H1 (cell line): ENCODE measurements around the gene KCNT1. TPM values are rescaled to one million over a fixed set of nuclear protein-coding genes. Genes with fewer than 3 reads are reported as not detected.

Experiments used
- CTCF ChIA-PET: fragments of 300-600 bp; sonication (Branson Sonifier 250); formaldehyde crosslinking; loops from one replicate; lab custom pipeline; 2021; ENCODE audit not compliant: partially characterized antibody; lab: Charles Lee
- POLR2A ChIA-PET: fragments of 300-600 bp; sonication (Branson Sonifier 250); formaldehyde crosslinking; loops from one replicate; lab custom pipeline; 2021; ENCODE audit warnings: inconsistent platforms; ENCODE audit not compliant: partially characterized antibody; lab: Charles Lee
- DNase-seq, 2 experiments: peaks; one replicate each; pipeline versions ENCODE4 v3.0.0 to v3.0.0-alpha.2; 2010 to 2022; ENCODE audit warnings: low spot score in 2 of 2, low read depth in 1 of 2, mixed read lengths in 1 of 2
- FAIRE-seq: peaks from 2 replicates; lab custom pipeline; 2011; peaks lifted over from hg19 to GRCh38; lab: Jason Lieb, UNC
- H2AFZ ChIP-seq: 2 replicates; pipeline ENCODE4 v1.8.1; 2012; ENCODE audit warnings: low read length, inconsistent platforms
- H2AK5ac ChIP-seq: 2 replicates; pipeline ENCODE4 v1.6.1; 2013; ENCODE audit warnings: low read depth, low read length
- H2BK120ac ChIP-seq: replicated peaks from 2 replicates; pipeline ENCODE3; 2013; ENCODE audit warnings: low read depth, low read length, inconsistent platforms
- H2BK12ac ChIP-seq: 2 replicates; pipeline ENCODE4 v1.6.1; 2013; ENCODE audit warnings: low read depth, low read length
- H2BK15ac ChIP-seq: 2 replicates; pipeline ENCODE4 v1.6.1; 2013; ENCODE audit warnings: low read length
- H2BK20ac ChIP-seq: 2 replicates; pipeline ENCODE4 v1.6.1; 2013; ENCODE audit warnings: low read length
- H2BK5ac ChIP-seq: 2 replicates; pipeline ENCODE4 v1.6.1; 2013; ENCODE audit warnings: low read depth, low read length
- H3K14ac ChIP-seq: 2 replicates; pipeline ENCODE4 v1.6.1; 2013; ENCODE audit warnings: inconsistent platforms; ENCODE audit not compliant: insufficient read length
- H3K18ac ChIP-seq: 2 replicates; pipeline ENCODE4 v1.6.1; 2013; ENCODE audit warnings: low read length; ENCODE audit errors: extremely low read depth
- H3K23ac ChIP-seq: 2 replicates; pipeline ENCODE4 v1.6.1; 2013; ENCODE audit warnings: inconsistent platforms; ENCODE audit not compliant: insufficient read length
- H3K23me2 ChIP-seq: 2 replicates; pipeline ENCODE4 v1.6.1; 2013; ENCODE audit warnings: low read depth, low read length
- H3K27ac ChIP-seq: 2 replicates; pipeline ENCODE4 v1.6.1; 2011; ENCODE audit warnings: low read depth, low read length, inconsistent platforms
- H3K27me3 ChIP-seq, 4 experiments: replicated peaks in 1 of 4; 1 replicate in 1 of 4; 2 replicates in 3 of 4; pipeline versions ENCODE4 v1.6.1 to v1.8.1; 2011 to 2013; ENCODE audit warnings: low read length in 3 of 4, mild to moderate bottlenecking in 3 of 4, inconsistent platforms in 2 of 4, mixed read lengths in 2 of 4, moderate library complexity in 1 of 4; ENCODE audit not compliant: control insufficient read depth in 3 of 4, insufficient read depth in 3 of 4; ENCODE audit errors: extremely low read depth in 1 of 4
- H3K36me3 ChIP-seq, 4 experiments: 2 replicates each; pipeline versions ENCODE4 v1.6.1 to v1.8.1; 2011 to 2013; ENCODE audit warnings: mild to moderate bottlenecking in 4 of 4, low read length in 3 of 4, moderate library complexity in 2 of 4, control low read depth in 1 of 4, inconsistent platforms in 1 of 4; ENCODE audit not compliant: insufficient read depth in 4 of 4, control insufficient read depth in 2 of 4
- H3K4ac ChIP-seq: replicated peaks from 2 replicates; pipeline ENCODE3; 2013; ENCODE audit warnings: low read length, low read depth, mixed read lengths, inconsistent platforms; ENCODE audit not compliant: insufficient read length
- H3K4me1 ChIP-seq, 4 experiments: replicated peaks in 1 of 4; 1 replicate in 1 of 4; 2 replicates in 3 of 4; pipeline versions ENCODE4 v1.6.1 to v1.8.1; 2011 to 2013; ENCODE audit warnings: low read length in 3 of 4, inconsistent platforms in 2 of 4, mixed read lengths in 1 of 4; ENCODE audit not compliant: insufficient read depth in 4 of 4, control insufficient read depth in 3 of 4
- H3K4me2 ChIP-seq, 2 experiments: 2 replicates each; pipeline versions ENCODE4 v1.6.1 to v1.8.1; 2011 to 2013; ENCODE audit warnings: low read depth in 2 of 2, low read length in 2 of 2, control low read depth in 1 of 2, inconsistent platforms in 1 of 2, mild to moderate bottlenecking in 1 of 2; ENCODE audit not compliant: insufficient read depth in 1 of 2
- H3K4me3 ChIP-seq, 4 experiments: fragments of 200-600, 300-600 bp in 1 of 4; sonication (generic), shearing (Covaris generic), sonication (Bioruptor Twin) in 1 of 4; 2 replicates each; pipeline versions ENCODE4 v1.5.1 to v1.8.1; 2011 to 2016; ENCODE audit warnings: low read length in 4 of 4, low read depth in 3 of 4, control low read depth in 2 of 4, inconsistent platforms in 2 of 4, mild to moderate bottlenecking in 2 of 4, mixed read lengths in 1 of 4, moderate library complexity in 1 of 4; ENCODE audit not compliant: insufficient read depth in 2 of 4; ENCODE audit errors: extremely low read depth in 1 of 4
- H3K56ac ChIP-seq: replicated peaks from 2 replicates; pipeline ENCODE3; 2013; ENCODE audit warnings: low read depth, mild to moderate bottlenecking, mixed read lengths, low read length, inconsistent platforms; ENCODE audit not compliant: insufficient read length
- H3K79me1 ChIP-seq: 2 replicates; pipeline ENCODE4 v1.6.1; 2013; ENCODE audit warnings: low read depth, low read length, control low read depth
- H3K79me2 ChIP-seq, 2 experiments: 2 replicates each; pipeline versions ENCODE4 v1.6.1 to v1.8.1; 2012 to 2013; ENCODE audit warnings: low read length in 2 of 2, mild to moderate bottlenecking in 2 of 2, inconsistent platforms in 1 of 2; ENCODE audit not compliant: insufficient read depth in 2 of 2, control insufficient read depth in 1 of 2
- H3K9ac ChIP-seq, 4 experiments: replicated peaks in 1 of 4; 1 replicate in 1 of 4; 2 replicates in 3 of 4; pipeline versions ENCODE4 v1.6.1 to v1.8.1; 2011 to 2013; ENCODE audit warnings: low read depth in 3 of 4, low read length in 3 of 4, control low read depth in 2 of 4, mild to moderate bottlenecking in 2 of 4, moderate library complexity in 2 of 4, inconsistent platforms in 1 of 4; ENCODE audit errors: extremely low read depth in 1 of 4
- H3K9me3 ChIP-seq, 2 experiments: 2 replicates each; pipeline versions ENCODE4 v1.6.1 to v1.8.1; 2012 to 2013; ENCODE audit warnings: mild to moderate bottlenecking in 2 of 2, moderate library complexity in 2 of 2, control low read depth in 1 of 2, inconsistent platforms in 1 of 2, low read depth in 1 of 2, low read length in 1 of 2, mixed read lengths in 1 of 2; ENCODE audit not compliant: insufficient read depth in 2 of 2
- H4K20me1 ChIP-seq, 2 experiments: replicated peaks in 1 of 2; 2 replicates each; pipeline versions ENCODE3 to v1.8.1; 2011 to 2013; ENCODE audit warnings: inconsistent platforms in 2 of 2, low read length in 2 of 2, mild to moderate bottlenecking in 1 of 2; ENCODE audit not compliant: insufficient read depth in 2 of 2, control insufficient read depth in 1 of 2
- H4K5ac ChIP-seq: 2 replicates; pipeline ENCODE4 v1.6.1; 2013; ENCODE audit warnings: low read length, low read depth, mixed read lengths, inconsistent platforms; ENCODE audit not compliant: insufficient read length
- H4K8ac ChIP-seq: 2 replicates; pipeline ENCODE4 v1.8.0; 2013; ENCODE audit warnings: mild to moderate bottlenecking, moderate library complexity, low read length, inconsistent platforms; ENCODE audit not compliant: insufficient read depth; ENCODE audit errors: extremely low read depth
- H4K91ac ChIP-seq: replicated peaks from 2 replicates; pipeline ENCODE3; 2013; ENCODE audit warnings: low read length, mixed read lengths, inconsistent platforms; ENCODE audit not compliant: insufficient read length
- KDM4A ChIP-seq: IDR thresholded peaks from one replicate; pipeline ENCODE4 v1.7.1; 2012; ENCODE audit warnings: low read depth, mild to moderate bottlenecking, moderate library complexity, low read length, inconsistent platforms; ENCODE audit not compliant: severe bottlenecking
- SIRT6 ChIP-seq: IDR thresholded peaks from one replicate; pipeline ENCODE4 v1.7.1; 2012; ENCODE audit warnings: low read length, inconsistent platforms
- WGBS, 2 experiments: shearing (Covaris generic) in 1 of 2; methylation state at CpG; one replicate each; pipeline versions ENCODE4 v1.1.6 to v1.1.7; 2013 to 2015; ENCODE audit warnings: low lambda C conversion rate in 2 of 2, mixed read lengths in 2 of 2, inconsistent platforms in 1 of 2, low coverage in 1 of 2, missing lambda C conversion rate in 1 of 2; ENCODE audit not compliant: insufficient replicate concordance in 2 of 2, insufficient coverage in 1 of 2, insufficient read length in 1 of 2; ENCODE audit errors: extremely low coverage in 1 of 2, missing lambda C conversion rate in 1 of 2; 5-methylcytosine and 5-hydroxymethylcytosine counted together
- polyA plus RNA-seq, 7 experiments: library from polyadenylated mRNA; depleted of rRNA in 3 of 7; stranded (reverse) in 5 of 7; unstranded in 2 of 7; fragments of >200 nt in 5 of 7; fragments of 200-250 nt in 2 of 7; gene quantifications; 1 replicate in 5 of 7; 2 replicates in 1 of 7; 4 replicates in 1 of 7; pipeline versions ENCODE4 v1.2.1 to v1.2.3, GENCODE V29; 2011 to 2013; ENCODE audit warnings: missing spikeins in 2 of 7, mixed read lengths in 2 of 7
- total RNA-seq: library from RNA; stranded (reverse); fragmentation: NEBNext Ultra II Directional; extraction: Animal tissue kit (Norgen Biotek cat#: 25700); gene quantifications from 2 replicates; pipeline ENCODE4 v1.2.1, GENCODE V29; 2021

The KCNT1 gene
- total and polyA plus RNA-seq, 2 of the 8 experiments (the other 6 are each of a cell fraction or from before 2014, with no cell fraction given) = 0.13 to 0.20 TPM

- H4K5ac ChIP-seq = no peak overlapping the region
- H3K79me2 ChIP-seq = no peaks in the 10 kb centered on the region
- H3K9ac ChIP-seq = no peak overlapping the region
- H2BK15ac ChIP-seq = no peak overlapping the region
- no peak overlapping the region for H2AFZ ChIP-seq
- H4K91ac ChIP-seq = no peak overlapping the region
- no peak overlapping the region for H2BK12ac ChIP-seq
- WGBS, 2 experiments = 8% methylated on average over 4 of the region's 78 CpGs; no CpG with 5 or more reads in 1 of the 2 experiments
- no peaks in the 10 kb centered on the region for H3K36me3 ChIP-seq
- H4K8ac ChIP-seq = peak overlapping the region; percentile 79
- H2BK120ac ChIP-seq = no peak overlapping the region
- ChIA-PET POLR2A (no interaction called here), CTCF (interaction anchor here (1.2 to 2.4 kb wide), 2 partner anchors 33 to 35 kb away, joined by 3 to 8 read pairs; no protein-coding TSS in a partner anchor)
- H3K18ac ChIP-seq = no peak overlapping the region
- no peak overlapping the region for H2AK5ac ChIP-seq
- H3K56ac ChIP-seq = no peak overlapping the region
- H3K79me1 ChIP-seq = no peaks in the 10 kb centered on the region
- TF ChIP-seq KDM4A (peak; percentile 44), SIRT6 (no peak)
- H3K27me3 ChIP-seq = peaks cover 0 to 14% (median 10%) of the 10 kb centered on the region in 4 experiments; a peak in 5 of 7 replicates
- peaks cover 2 to 3% of the 10 kb centered on the region in 2 experiments; a peak in 3 of 4 replicates for H3K9me3 ChIP-seq
- peak overlapping the region in 1 of 4 experiments; percentile 48; a peak in 3 of 8 replicates for H3K4me3 ChIP-seq
- H4K20me1 ChIP-seq = peaks cover 0 to 4% of the 10 kb centered on the region in 2 experiments
- no peak overlapping the region for H2BK20ac ChIP-seq
- no peak overlapping the region for H3K23ac ChIP-seq
- H3K14ac ChIP-seq = no peak overlapping the region
- FAIRE-seq (no peak), DNase-seq (no peak)
- H2BK5ac ChIP-seq = no peak overlapping the region
- H3K4ac ChIP-seq = no peak overlapping the region
- no peak overlapping the region for H3K27ac ChIP-seq
- H3K4me1 ChIP-seq = peaks cover 0 to 13% (median 8%) of the 10 kb centered on the region in 4 experiments; a peak in 4 of 7 replicates
- H3K23me2 ChIP-seq = no peaks in the 10 kb centered on the region
- peak overlapping the region; percentile 33 to 64; a peak in 3 of 4 replicates for H3K4me2 ChIP-seq
These were observed 34.4 kb downstream of the KCNT1 start for GRCh38 chr9:135736272-135736978.
